GM23338 (cell line): ENCODE measurements around the gene COA1. TPM values are rescaled to one million over a fixed set of nuclear protein-coding genes. Genes with fewer than 3 reads are reported as not detected.

Experiments
- ATAC-seq: fragments of 200-7000 bp; cut with Tn5 transposase; 3 replicates; pipeline ENCODE4 v1.9.1; 2020
- DNase-seq: peaks from one replicate; pipeline ENCODE4 v3.0.0-alpha.2; 2015; ENCODE audit warnings: low spot score
- H2AFZ ChIP-seq: fragments of 200-600 bp; sonication (generic); 2 replicates; pipeline ENCODE4 v1.8.0; 2016; ENCODE audit warnings: antibody characterized with exemption, mild to moderate bottlenecking, moderate library complexity
- H3F3A ChIP-seq: fragments of 200-600 bp; sonication (generic); replicated peaks from 2 replicates; pipeline ENCODE4 v1.8.0; 2017; ENCODE audit warnings: antibody characterized with exemption, mixed run types, low read depth
- H3K27ac ChIP-seq: fragments of 200-600 bp; sonication (generic); 2 replicates; pipeline ENCODE4 v1.6.1; 2016; ENCODE audit warnings: low read depth
- H3K27me3 ChIP-seq: fragments of 200-600 bp; sonication (generic); 2 replicates; pipeline ENCODE4 v1.8.0; 2016; ENCODE audit warnings: mild to moderate bottlenecking, mixed run types, moderate library complexity; ENCODE audit not compliant: insufficient read depth
- H3K36me3 ChIP-seq: fragments of 200-600 bp; sonication (generic); 2 replicates; pipeline ENCODE4 v1.8.0; 2016; ENCODE audit warnings: mild to moderate bottlenecking; ENCODE audit not compliant: insufficient read depth
- H3K4me1 ChIP-seq: fragments of 200-600 bp; sonication (generic); 2 replicates; pipeline ENCODE4 v1.8.0; 2016; ENCODE audit warnings: mild to moderate bottlenecking, moderate library complexity; ENCODE audit not compliant: insufficient read depth
- H3K4me2 ChIP-seq: fragments of 200-600 bp; sonication (generic); 2 replicates; pipeline ENCODE4 v1.7.1; 2017; ENCODE audit warnings: mixed run types
- H3K4me3 ChIP-seq: fragments of 200-600 bp; sonication (generic); 2 replicates; pipeline ENCODE4 v1.6.1; 2016; ENCODE audit warnings: mixed run types
- H3K79me2 ChIP-seq: fragments of 200-600 bp; sonication (generic); replicated peaks from 2 replicates; pipeline ENCODE4 v1.8.0; 2017; ENCODE audit warnings: mild to moderate bottlenecking; ENCODE audit not compliant: insufficient read depth
- H3K9me2 ChIP-seq: fragments of 200-600 bp; sonication (generic); 2 replicates; pipeline ENCODE4 v1.8.0; 2017; ENCODE audit not compliant: insufficient read depth
- H4K20me1 ChIP-seq: fragments of 200-600 bp; sonication (generic); replicated peaks from 2 replicates; pipeline ENCODE4 v1.8.0; 2017; ENCODE audit warnings: mild to moderate bottlenecking; ENCODE audit not compliant: insufficient read depth
- H3K27ac Mint-ChIP-seq: 2 replicates; pipeline ENCODE4 v1.8.0; 2020; ENCODE audit warnings: inconsistent platforms, mild to moderate bottlenecking, moderate library complexity, mixed read lengths
- H3K27me3 Mint-ChIP-seq: 3 replicates; pipeline ENCODE4 v1.8.0; 2022; ENCODE audit warnings: low read depth, mild to moderate bottlenecking, moderate library complexity, mixed read lengths, inconsistent platforms; ENCODE audit not compliant: insufficient read depth, poor library complexity
- H3K36me3 Mint-ChIP-seq: 3 replicates; pipeline ENCODE4 v1.8.0; 2021; ENCODE audit warnings: low read depth, mild to moderate bottlenecking, inconsistent platforms, moderate library complexity, mixed read lengths
- H3K4me1 Mint-ChIP-seq: 3 replicates; pipeline ENCODE4 v1.8.0; 2020; ENCODE audit warnings: mild to moderate bottlenecking, inconsistent platforms, mixed read lengths
- H3K4me3 Mint-ChIP-seq: 3 replicates; pipeline ENCODE4 v1.8.0; 2021; ENCODE audit warnings: moderate library complexity, mild to moderate bottlenecking, inconsistent platforms, mixed read lengths
- H3K9me3 Mint-ChIP-seq: 3 replicates; pipeline ENCODE4 v1.8.0; 2020; ENCODE audit warnings: moderate library complexity, mild to moderate bottlenecking, inconsistent platforms, mixed read lengths
- CREB1 ChIP-seq: fragments of 250-450 bp; sonication (Bioruptor Pico); IDR thresholded peaks from 2 replicates; pipeline ENCODE4 v1.5.0; 2020; ENCODE audit warnings: low read depth, mild to moderate bottlenecking, moderate library complexity
- CTCF ChIP-seq, 2 experiments: fragments of 200-600 bp in 1 of 2; sonication (generic) in 1 of 2; conservative IDR thresholded peaks; 2 replicates each; pipeline versions ENCODE4 v1.5.1 to v1.6.1; 2016 to 2017; ENCODE audit warnings: antibody characterized with exemption in 2 of 2, low read depth in 2 of 2, mild to moderate bottlenecking in 2 of 2, moderate library complexity in 1 of 2
- ETS1 ChIP-seq: IDR thresholded peaks from 2 replicates; pipeline ENCODE4 v1.6.1; 2016; ENCODE audit warnings: antibody characterized with exemption
- EZH2 ChIP-seq: fragments of 200-600 bp; sonication (generic); IDR thresholded peaks from one replicate; pipeline ENCODE4 v1.8.0; 2017; ENCODE audit warnings: antibody characterized with exemption, mild to moderate bottlenecking, low read depth; ENCODE audit not compliant: unreplicated experiment
- EZH2phosphoT487 ChIP-seq: fragments of 200-600 bp; sonication (generic); IDR thresholded peaks from one replicate; pipeline ENCODE4 v1.8.1; 2018; ENCODE audit warnings: antibody characterized with exemption; ENCODE audit not compliant: unreplicated experiment
- JUNB ChIP-seq: IDR thresholded peaks from one replicate; pipeline ENCODE4 v1.6.1; 2016; ENCODE audit warnings: antibody characterized with exemption; ENCODE audit not compliant: unreplicated experiment
- NANOG ChIP-seq: IDR thresholded peaks from 2 replicates; pipeline ENCODE4 v1.6.1; 2016; ENCODE audit warnings: antibody characterized with exemption, borderline replicate concordance
- POLR2AphosphoS5 ChIP-seq: IDR thresholded peaks from 2 replicates; pipeline ENCODE4 v1.6.1; 2016; ENCODE audit warnings: antibody characterized with exemption, low read depth
- REST ChIP-seq: IDR thresholded peaks from one replicate; pipeline ENCODE4 v1.6.1; 2018; ENCODE audit warnings: antibody characterized with exemption; ENCODE audit not compliant: unreplicated experiment
- STAT1 ChIP-seq: IDR thresholded peaks from one replicate; pipeline ENCODE4 v1.6.1; 2016; ENCODE audit warnings: antibody characterized with exemption; ENCODE audit not compliant: unreplicated experiment
- ZNF114 ChIP-seq: fragments of 250-450 bp; sonication (Bioruptor Pico); IDR thresholded peaks from 2 replicates; pipeline ENCODE4 v1.5.0; 2020; ENCODE audit warnings: mild to moderate bottlenecking, moderate library complexity
- ZNF331 ChIP-seq: fragments of 250-450 bp; sonication (Bioruptor Pico); IDR thresholded peaks from 2 replicates; pipeline ENCODE4 v1.5.0; 2020; ENCODE audit warnings: low read depth, mild to moderate bottlenecking, moderate library complexity
- ZNF462 ChIP-seq: fragments of 250-450 bp; sonication (Bioruptor Pico); IDR thresholded peaks from 2 replicates; pipeline ENCODE4 v1.5.0; 2020; ENCODE audit warnings: mild to moderate bottlenecking, moderate library complexity
- polyA plus RNA-seq: library from polyadenylated mRNA; unstranded; fragments of >200 nt; fragmentation: Nextera tagmentation; extraction: Ambion mirVana; gene quantifications from 2 replicates; pipeline ENCODE4 v1.2.1, GENCODE V29; 2016
- total RNA-seq: library from RNA; depleted of rRNA; stranded (reverse); fragments of >200 nt; shearing (Covaris generic); gene quantifications from 2 replicates; pipeline ENCODE4 v1.2.3, GENCODE V29; 2014

Gene COA1
- total and polyA plus RNA-seq, 2 experiments from 2014 or later, result 156 to 158 TPM

GRCh38 chr7:43592326-43592725, 137.0 kb downstream of the COA1 start:
- ATAC-seq, result no peak
- no peak overlapping the region for H3K4me2 ChIP-seq

More at GRCh38 chr7:43592326-43592725, 137.0 kb downstream of the COA1 start:
- H3K36me3 ChIP-seq, result no peaks in the 10 kb centered on the region
- Mint-ChIP-seq H3K9me3 (no peaks in the 10 kb centered on the region), H3K36me3 (peaks cover 3% of the 10 kb centered on the region; the same call in 1 of the 3 replicates), H3K4me1 (peaks cover 4% of the 10 kb centered on the region; the same call in 2 of the 3 replicates), H3K4me3 (no peak overlapping the region), H3K27me3 (no peaks in the 10 kb centered on the region), H3K27ac (no peak overlapping the region)
- TF ChIP-seq EZH2phosphoT487 (no peak), NANOG (no peak), CREB1 (CRISPR knock-in tag) (no peak), ZNF462 (CRISPR knock-in tag) (no peak), EZH2 (no peak), ZNF114 (no peak), ZNF331 (no peak), JUNB (no peak), POLR2AphosphoS5 (no peak), REST (no peak), ETS1 (no peak), STAT1 (no peak), CTCF (conservative IDR thresholded peaks at IDR 0.05; ENCODE audit: low read depth in 2 of 2) (no peak)
- H2AFZ ChIP-seq, result no peak overlapping the region
- H3F3A ChIP-seq, result no peaks in the 10 kb centered on the region
- H3K27me3 ChIP-seq, result no peaks in the 10 kb centered on the region
- no peak overlapping the region for H3K4me3 ChIP-seq
- H3K4me1 ChIP-seq, result peaks cover 3% of the 10 kb centered on the region; the same call in 1 of the 2 replicates
- no peaks in the 10 kb centered on the region for H3K9me2 ChIP-seq
- H3K27ac ChIP-seq, result no peak overlapping the region
- H3K79me2 ChIP-seq, result peaks cover 85% of the 10 kb centered on the region
- DNase-seq, result no peak
- no peaks in the 10 kb centered on the region; the same call in 1 of the 2 replicates for H4K20me1 ChIP-seq
